Activated B cell treated with CpG ODN at 0.5 μM for 24 hours (primary cell): ENCODE data around the gene CABP4. TPM values are rescaled to one million over a fixed set of nuclear protein-coding genes. Genes with fewer than 3 reads are reported as not detected.

Source experiments
- ATAC-seq: fragments of 200-7000 bp; cut with Tn5 transposase; one replicate; pipeline ENCODE4 v1.10.0; 2021; ENCODE audit warnings: low read depth, mild to moderate bottlenecking, moderate library complexity
- CTCF ChIA-PET: fragments of 350-600 bp; sonication (Branson Sonifier 250); formaldehyde crosslinking; loops from one replicate; lab custom pipeline; 2021; ENCODE audit warnings: antibody characterized with exemption; lab: Charles Lee
- POLR2A ChIA-PET: fragments of 350-600 bp; sonication (Branson Sonifier 250); formaldehyde crosslinking; loops from one replicate; lab custom pipeline; 2021; ENCODE audit warnings: antibody characterized with exemption; lab: Charles Lee
- DNase-seq: peaks from one replicate; pipeline ENCODE4 v3.0.0; 2022
- H3K27ac Mint-ChIP-seq: one replicate; pipeline ENCODE4 v1.8.0; 2020; ENCODE audit warnings: mixed read lengths
- H3K27me3 Mint-ChIP-seq: one replicate; pipeline ENCODE4 v1.8.0; 2021; ENCODE audit warnings: mixed read lengths
- H3K36me3 Mint-ChIP-seq: one replicate; pipeline ENCODE4 v1.8.0; 2021; ENCODE audit warnings: low read depth, mixed read lengths
- H3K4me1 Mint-ChIP-seq: one replicate; pipeline ENCODE4 v1.8.0; 2021; ENCODE audit warnings: mixed read lengths
- H3K4me3 Mint-ChIP-seq: one replicate; pipeline ENCODE4 v1.8.0; 2020; ENCODE audit warnings: mild to moderate bottlenecking, mixed read lengths
- H3K9me3 Mint-ChIP-seq: one replicate; pipeline ENCODE4 v1.8.0; 2020; ENCODE audit warnings: mixed read lengths
- intact Hi-C: fragments of 100-400 bp; cut with micrococcal nuclease; formaldehyde crosslinking; loops from one replicate; pipeline ENCODE4 v1.15.1; 2024
- total RNA-seq: library from RNA; stranded (reverse); gene quantifications from 2 replicates; pipeline ENCODE4 v1.2.3, GENCODE V29; 2022
- TF ChIP-seq, protein P1 (sequence below): fragments of 200-600 bp; IDR thresholded peaks from one replicate; pipeline ENCODE4 v1.8.0; 2022; ENCODE audit warnings: antibody characterized with exemption, mild to moderate bottlenecking

Gene CABP4
- total RNA-seq, 1 donor from 2014 or later = 3.0 TPM

- H3K36me3 Mint-ChIP-seq = peaks cover 62% of the 10 kb centered on the region
- ATAC-seq (no peak), DNase-seq (no peak)
- TF ChIP-seq, protein P1, sequence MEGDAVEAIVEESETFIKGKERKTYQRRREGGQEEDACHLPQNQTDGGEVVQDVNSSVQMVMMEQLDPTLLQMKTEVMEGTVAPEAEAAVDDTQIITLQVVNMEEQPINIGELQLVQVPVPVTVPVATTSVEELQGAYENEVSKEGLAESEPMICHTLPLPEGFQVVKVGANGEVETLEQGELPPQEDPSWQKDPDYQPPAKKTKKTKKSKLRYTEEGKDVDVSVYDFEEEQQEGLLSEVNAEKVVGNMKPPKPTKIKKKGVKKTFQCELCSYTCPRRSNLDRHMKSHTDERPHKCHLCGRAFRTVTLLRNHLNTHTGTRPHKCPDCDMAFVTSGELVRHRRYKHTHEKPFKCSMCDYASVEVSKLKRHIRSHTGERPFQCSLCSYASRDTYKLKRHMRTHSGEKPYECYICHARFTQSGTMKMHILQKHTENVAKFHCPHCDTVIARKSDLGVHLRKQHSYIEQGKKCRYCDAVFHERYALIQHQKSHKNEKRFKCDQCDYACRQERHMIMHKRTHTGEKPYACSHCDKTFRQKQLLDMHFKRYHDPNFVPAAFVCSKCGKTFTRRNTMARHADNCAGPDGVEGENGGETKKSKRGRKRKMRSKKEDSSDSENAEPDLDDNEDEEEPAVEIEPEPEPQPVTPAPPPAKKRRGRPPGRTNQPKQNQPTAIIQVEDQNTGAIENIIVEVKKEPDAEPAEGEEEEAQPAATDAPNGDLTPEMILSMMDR = no peak
- no peaks in the 10 kb centered on the region for H3K9me3 Mint-ChIP-seq
- intact Hi-C loops = no loop called here
- ChIA-PET CTCF (no interaction called here), POLR2A (interaction anchor here (1.0 to 1.8 kb wide), 2 partner anchors 16 to 65 kb away, joined by 3 to 8 read pairs; partner anchors contain the start of gene PTPRCAP)
- no peak overlapping the region for H3K27ac Mint-ChIP-seq
- H3K4me3 Mint-ChIP-seq = no peak overlapping the region
- H3K27me3 Mint-ChIP-seq = no peaks in the 10 kb centered on the region
- H3K4me1 Mint-ChIP-seq = peaks cover 34% of the 10 kb centered on the region
Measured at GRCh38 chr11:67501854-67502253, 46.7 kb downstream of the CABP4 start.

DNA sequence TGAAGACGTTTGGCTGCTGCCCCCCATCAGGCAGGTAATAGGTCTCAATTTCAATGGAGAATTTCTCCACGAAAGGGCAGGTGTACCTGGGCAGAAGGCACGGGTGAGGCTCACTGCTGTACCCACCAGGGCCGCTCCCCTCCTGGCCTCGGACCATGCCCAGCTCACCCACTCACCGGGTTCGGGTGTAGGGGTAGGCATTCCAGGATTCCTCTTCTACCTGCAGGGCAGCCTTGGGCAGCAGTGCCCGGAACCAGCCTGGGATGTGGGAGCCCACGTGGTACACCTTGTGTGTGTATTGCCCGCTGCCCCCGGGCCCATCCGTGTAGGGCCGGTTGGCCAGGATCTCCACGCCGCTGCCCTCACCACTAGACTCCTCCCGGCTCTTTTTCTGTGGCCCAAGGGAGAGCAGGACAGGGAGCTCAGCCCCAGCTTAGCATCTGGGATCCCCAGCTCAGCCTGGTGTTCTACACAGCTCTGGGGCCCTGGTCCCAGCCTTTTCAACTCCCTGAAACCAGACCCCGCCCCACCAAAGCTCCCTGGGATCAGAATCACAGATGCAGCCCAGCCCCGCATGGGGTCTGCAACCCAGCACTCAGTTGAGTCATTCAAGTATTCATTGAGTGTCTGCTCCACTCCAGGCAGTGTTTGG is 47.3 kb downstream of the CABP4 start:
- H3K9me3 Mint-ChIP-seq = no peaks in the 10 kb centered on the region
- ATAC-seq = no peak
- peak overlapping the region; percentile 73 for H3K4me3 Mint-ChIP-seq
- TF ChIP-seq, protein P1 = no peak
- ChIA-PET POLR2A (interaction anchor here (0.6 to 1.8 kb wide), 5 partner anchors 16 to 707 kb away, joined by 3 to 8 read pairs (median 3); partner anchors contain the start of genes AIP and PTPRCAP), CTCF (no interaction called here)
- H3K4me1 Mint-ChIP-seq = peaks cover 40% of the 10 kb centered on the region
- H3K36me3 Mint-ChIP-seq = peaks cover 61% of the 10 kb centered on the region
- intact Hi-C loops = no loop called here
- H3K27ac Mint-ChIP-seq = no peak overlapping the region
- H3K27me3 Mint-ChIP-seq = no peaks in the 10 kb centered on the region
- DNase-seq = no peak

DNA sequence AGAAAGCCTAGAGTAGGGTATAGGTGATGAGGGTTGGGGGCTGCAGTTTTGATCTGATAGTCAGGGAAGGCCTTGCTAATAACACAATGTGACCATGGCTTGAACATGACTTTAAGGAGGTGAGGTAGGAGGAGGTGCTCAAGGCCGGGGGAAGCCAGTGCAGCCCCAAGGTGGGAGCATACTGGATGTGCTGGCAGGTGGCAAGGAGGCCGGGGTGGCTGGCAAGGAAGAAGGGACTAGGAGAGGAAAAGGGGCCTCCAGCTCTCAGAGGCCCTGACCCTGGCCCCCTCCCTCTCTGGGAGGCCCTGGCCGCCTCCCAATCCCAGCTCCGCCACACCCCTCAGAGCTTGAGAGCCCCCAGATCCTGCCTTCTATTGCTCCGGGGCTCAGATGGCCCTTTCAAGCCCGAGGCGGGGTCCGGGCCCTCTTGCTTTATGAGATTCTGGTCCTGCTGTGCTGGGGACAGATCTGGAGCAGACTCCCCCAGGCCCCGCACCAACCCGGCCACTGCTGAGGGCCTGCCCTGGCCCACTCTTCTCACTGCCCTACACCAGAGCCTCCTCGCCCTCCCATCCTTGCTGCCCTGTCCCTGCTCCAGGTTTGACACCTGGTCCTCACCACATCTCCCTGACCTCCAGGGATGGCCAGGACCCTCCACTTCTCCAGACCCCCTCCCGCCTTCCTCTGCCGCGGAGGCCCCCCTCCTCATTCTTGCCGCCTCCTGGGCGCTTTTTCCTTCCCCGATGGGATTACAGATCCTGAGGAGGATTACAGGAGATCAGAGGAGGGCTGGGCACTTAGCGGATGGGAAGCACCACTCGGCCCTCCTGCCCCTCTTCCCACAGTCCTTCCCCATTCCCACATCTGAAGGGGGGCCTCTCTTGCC is 48.2 kb downstream of the CABP4 start:
- POLR2A ChIA-PET = interaction anchor here (0.6 to 1.8 kb wide), 5 partner anchors 18 to 708 kb away, joined by 3 to 8 read pairs (median 6); partner anchors contain the start of genes AIP, PTPRCAP and TBC1D10C
- TF ChIP-seq, protein P1 = no peak
- DNase-seq (no peak), ATAC-seq (no peak)
- Mint-ChIP-seq H3K27ac (peak overlapping the region; percentile 18), H3K4me3 (peak overlapping the region; percentile 73), H3K36me3 (peaks cover 52% of the 10 kb centered on the region), H3K9me3 (no peaks in the 10 kb centered on the region), H3K4me1 (peaks cover 43% of the 10 kb centered on the region), H3K27me3 (no peaks in the 10 kb centered on the region)
- CTCF ChIA-PET = no interaction called here
- intact Hi-C loops = no loop called here

DNA sequence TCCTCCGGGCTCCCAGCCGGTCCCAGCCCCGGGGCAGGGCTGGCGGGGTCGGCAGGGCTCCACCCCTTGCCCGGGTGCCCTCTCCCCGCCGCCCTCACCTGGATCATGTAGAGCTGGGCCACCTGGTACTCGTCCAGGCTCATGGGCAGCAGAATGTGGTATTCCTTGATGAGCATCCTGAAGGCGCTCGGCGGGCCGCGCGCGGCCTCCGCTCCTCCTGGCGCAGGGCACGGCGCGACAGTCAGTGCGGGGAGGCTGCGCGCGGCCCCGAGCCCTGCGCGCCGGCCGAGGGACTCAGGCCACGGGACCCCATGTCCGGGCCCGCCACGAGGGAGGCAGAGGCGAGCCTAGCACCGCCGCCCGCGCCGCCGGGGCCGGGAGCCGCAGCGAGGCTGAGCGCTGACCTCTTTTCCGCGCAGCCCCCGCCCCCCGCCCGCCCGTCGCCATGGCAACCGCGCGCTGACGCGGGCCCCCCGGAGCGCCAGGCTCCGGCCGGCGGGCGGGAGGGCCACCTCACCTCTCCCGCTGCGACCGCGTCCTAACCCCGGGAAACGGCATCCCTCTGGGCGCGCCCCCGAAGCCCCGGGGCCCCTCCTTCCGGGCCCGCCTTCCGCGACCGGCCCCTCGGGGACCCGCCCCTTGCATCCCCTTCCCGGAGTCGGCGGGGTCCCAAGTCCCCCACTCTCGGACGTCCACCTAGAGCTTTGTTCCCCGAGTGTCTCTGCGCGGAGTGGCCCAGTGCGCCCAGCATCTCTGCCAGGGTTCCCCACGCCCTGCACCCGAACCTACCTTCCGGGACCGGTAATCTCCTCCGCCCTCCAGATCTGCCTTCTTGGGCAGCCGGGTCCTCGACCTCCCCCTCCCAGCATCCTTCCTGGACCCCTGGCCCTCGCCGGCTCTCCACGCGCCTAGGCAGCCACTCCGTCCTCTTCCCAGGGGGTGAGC is 49.1 kb downstream of the CABP4 start:
- Mint-ChIP-seq H3K27ac (peak overlapping the region; percentile 74), H3K4me1 (peaks cover 51% of the 10 kb centered on the region), H3K36me3 (peaks cover 48% of the 10 kb centered on the region), H3K4me3 (peak overlapping the region; percentile 90), H3K27me3 (no peaks in the 10 kb centered on the region), H3K9me3 (no peaks in the 10 kb centered on the region)
- no peak for ATAC-seq
- intact Hi-C loops = no loop called here
- CTCF ChIA-PET = interaction anchor here (1.2 to 1.3 kb wide), 2 partner anchors 112 to 153 kb away, joined by 3 to 4 read pairs; partner anchors contain the start of gene RAD9A
- POLR2A ChIA-PET = interaction anchor here (0.5 to 2.8 kb wide), 14 partner anchors 11 to 378 kb away, joined by 3 to 45 read pairs (median 6); partner anchors contain the start of genes AIP, PPP1CA, PTPRCAP and RAD9A
- TF ChIP-seq, protein P1 = no peak
- DNase-seq = peak; percentile 36
